GM18907 (cell line): Measurements from ENCODE around the gene FOXO3B.
"Not testable (repeated sequence)": the region's sequence is repeated elsewhere in the genome, so short reads cannot be mapped to it uniquely, and the experiment has no call there.

Source experiments
- ATAC-seq: cut with Tn5 transposase; IDR thresholded peaks from one replicate; pipeline ENCODE4 v1.9.1; 2021; ENCODE audit warnings: mild to moderate bottlenecking, moderate library complexity; ENCODE audit not compliant: unreplicated experiment

The FOXO3B gene

DNA sequence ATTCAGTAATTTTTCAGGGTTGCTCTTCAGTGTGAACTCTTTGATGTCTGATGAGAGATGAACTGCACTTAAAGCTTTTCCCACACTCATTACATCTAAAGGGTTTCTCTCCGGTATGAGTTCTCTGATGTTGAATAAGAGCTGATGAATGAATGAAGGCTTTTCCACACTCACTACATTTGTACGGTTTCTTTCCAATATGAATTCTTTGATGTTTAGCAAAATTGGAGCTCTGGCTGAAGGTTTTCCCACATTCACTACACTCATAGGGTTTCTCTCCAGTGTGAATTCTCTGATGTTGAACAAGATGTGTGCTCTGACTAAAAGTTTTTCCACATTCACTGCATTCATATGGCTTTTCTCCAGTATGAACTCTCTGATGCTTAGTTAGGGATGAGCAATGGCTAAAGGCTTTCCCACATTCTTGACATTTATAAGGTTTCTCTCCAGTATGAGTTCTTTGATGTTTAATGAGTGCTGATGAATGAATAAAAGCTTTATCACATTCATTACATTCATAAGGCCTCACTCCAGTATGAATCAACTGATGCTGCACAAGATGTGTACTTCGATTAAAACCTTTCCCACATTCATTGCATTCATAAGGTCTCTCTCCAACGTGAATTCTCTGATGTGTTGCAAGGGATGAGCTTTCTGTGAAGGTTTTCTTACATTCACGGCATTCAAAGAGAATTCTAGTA lies 20.0 kb downstream of the FOXO3B start:
- not testable (repeated sequence) for ATAC-seq

GRCh38 chr17:18650094-18650493 lies 32.0 kb downstream of the FOXO3B start:
- not testable (repeated sequence) for ATAC-seq

DNA sequence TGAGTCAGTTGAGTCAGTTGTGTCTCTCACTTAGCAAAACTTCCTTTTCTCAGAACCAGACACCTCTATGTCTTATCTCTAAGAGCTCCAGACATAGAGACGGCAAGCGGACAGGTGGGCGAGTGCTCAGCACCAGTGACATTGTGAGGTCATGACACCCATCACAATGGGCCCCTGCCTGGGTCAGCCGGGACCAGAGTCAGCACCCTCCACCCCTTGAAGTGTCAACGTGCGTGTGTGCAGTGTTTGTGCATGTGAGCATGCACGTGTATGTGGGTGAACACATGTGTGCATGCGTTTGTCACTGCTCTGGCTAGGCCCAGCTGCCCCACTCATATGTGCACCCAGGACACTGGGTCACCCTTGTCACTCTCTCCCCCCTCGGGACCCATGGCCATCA lies 37.8 kb downstream of the FOXO3B start, which contains the start of gene TBC1D28:
TSS of gene TBC1D28 (minus strand) at position 101 of the 400 bp plus-strand sequence. CDS start 3,039 bp downstream, outside the sequence.
- not testable (repeated sequence) for ATAC-seq

- not testable (repeated sequence) for ATAC-seq
These were observed 39.0 kb downstream of the FOXO3B start for GRCh38 chr17:18643124-18643523.

DNA sequence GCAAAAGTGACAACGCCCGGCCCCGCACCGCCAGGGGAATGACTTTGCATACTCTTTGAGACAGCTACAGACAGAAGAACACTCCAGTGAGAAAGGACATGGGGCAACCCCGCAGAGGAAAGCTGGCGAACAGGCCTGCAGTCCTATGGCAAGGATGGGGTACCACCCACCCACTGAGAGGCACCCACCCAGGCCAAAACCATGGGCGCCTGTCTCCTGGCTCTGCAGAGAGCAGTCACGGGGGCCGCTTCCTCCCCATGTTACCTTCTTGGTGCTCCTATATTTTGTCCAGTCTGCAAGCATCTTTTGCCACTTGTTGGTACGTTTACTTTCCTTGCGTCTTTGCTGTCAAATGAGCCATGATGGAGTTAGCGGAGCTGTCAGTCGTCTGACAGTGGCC lies 43.8 kb downstream of the FOXO3B start:
- not testable (repeated sequence) for ATAC-seq

DNA sequence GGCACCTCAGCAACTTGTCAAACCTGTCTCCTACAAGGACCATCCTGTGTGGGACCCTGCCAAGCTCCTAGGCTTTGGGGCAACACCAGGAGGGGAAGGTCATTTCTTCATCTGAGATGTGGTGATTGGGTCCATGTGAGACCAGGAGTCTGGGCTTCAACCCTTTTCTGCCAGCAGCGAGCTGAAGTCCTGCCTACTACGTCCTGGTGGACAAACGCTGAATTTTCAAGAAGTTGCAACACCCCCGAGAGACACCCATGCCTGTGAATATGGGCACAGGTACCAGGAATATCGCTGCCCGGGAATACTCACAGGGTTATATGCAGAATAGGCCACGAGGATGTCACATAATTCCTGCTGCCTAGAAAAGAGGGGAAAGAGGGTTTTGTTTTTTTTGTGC lies 45.9 kb downstream of the FOXO3B start:
- ATAC-seq = not testable (repeated sequence)

- ATAC-seq = not testable (repeated sequence)
These were observed 46.3 kb downstream of the FOXO3B start for GRCh38 chr17:18635773-18636172.

DNA sequence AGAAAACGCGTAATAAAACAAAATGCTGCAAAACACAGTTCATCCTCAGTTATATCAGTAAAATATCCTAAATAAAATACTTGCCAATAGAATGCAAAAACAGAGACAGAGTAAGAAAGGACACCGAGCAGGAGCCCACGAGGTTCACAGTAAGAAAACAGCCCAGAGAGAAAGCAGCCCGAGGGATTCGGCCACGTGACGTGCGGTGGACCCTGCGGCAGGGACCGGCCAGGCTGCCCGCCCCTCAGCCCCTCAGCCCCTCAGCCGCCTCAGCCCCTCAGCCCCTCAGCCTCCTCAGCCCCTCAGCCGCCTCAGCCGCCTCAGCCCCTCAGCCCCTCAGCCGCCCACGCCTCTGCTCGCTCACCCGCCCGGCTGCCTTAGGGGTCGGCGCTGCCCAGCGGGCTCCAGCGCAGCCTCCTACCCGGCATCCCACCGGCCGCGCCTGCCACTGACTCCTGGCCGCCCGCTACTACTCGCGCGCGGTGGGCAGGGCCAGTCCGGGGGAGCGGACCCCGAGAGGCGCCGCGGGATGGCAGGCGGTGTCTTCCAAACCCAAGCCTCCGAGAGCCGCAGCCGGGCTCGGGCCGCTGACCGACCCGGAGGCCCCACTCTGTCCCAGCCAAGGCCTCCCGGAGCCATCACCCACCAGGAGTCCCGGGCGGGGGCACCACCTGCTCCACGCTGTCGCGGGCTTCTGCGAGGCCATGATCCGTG lies 47.4 kb downstream of the FOXO3B start:
- ATAC-seq = not testable (repeated sequence)
